GM18867 (cell line): ENCODE measurements around the gene KRTAP17-1.
"Not testable (repeated sequence)": the region's sequence is repeated elsewhere in the genome, so short reads cannot be mapped to it uniquely, and the experiment has no call there.

Experiments
- ATAC-seq: cut with Tn5 transposase; IDR thresholded peaks from one replicate; pipeline ENCODE4 v1.9.1; 2021; ENCODE audit warnings: mild to moderate bottlenecking, moderate library complexity; ENCODE audit not compliant: unreplicated experiment

KRTAP17-1 gene

DNA sequence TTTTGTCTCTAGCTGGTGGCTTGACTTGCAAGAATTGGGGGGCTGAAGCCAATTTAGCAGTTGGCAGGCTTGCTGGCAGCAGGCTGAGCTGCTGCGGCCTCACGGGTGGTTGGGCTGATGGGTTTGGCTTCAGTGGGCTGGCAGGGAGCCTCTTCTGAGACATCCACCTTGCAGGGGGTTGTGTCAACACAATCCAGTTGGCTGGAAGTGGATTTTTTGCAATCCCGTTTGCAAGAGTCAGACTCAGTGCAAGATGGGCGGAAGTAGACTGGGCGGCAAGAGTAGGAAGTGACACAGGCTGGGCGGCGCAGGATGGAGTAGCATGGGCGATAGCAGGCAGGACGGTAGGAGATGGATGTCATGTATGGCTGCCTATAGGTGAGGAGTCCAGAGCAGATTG, 7.9 kb downstream of the KRTAP17-1 start:
- ATAC-seq: no peak

DNA sequence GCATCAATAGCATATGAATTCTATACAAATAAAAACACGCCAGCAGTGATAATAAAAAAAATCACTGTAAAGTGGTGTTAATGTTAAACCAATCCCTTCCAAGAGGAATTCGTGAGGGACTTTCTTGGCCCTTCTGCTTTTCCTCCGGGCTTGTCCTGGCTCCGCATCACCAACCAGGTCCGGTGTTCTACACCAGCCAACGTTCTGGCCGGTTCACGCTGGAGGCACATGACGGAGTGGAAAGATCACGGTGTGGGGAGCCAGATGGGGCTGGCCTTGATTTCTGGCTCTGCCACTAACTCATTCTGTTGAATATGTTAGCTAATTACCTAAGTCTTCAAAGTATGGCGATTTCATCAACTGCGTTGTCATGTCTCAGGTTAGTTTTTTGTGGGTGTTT, 11.4 kb downstream of the KRTAP17-1 start:
- no peak for ATAC-seq

DNA sequence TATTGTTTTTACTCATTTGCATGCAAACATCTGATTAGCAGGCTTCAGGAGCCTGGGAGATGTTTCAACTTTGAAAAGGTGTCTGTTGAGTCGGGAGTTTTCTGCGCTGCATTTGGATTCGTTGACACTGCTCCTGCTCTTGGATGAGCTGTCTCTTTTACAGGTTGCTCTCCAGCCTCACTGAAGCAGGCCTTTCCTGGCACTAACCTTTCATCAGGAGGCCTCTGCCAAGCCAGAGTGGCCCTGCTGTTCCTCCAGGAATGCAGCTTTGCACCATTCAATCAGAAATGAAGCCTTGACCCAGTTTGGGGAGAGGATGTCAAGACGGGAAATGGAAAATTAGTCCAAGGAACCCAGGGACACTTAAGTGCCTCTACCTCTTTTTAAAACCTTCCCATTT, 12.5 kb downstream of the KRTAP17-1 start:
- ATAC-seq: no peak

DNA sequence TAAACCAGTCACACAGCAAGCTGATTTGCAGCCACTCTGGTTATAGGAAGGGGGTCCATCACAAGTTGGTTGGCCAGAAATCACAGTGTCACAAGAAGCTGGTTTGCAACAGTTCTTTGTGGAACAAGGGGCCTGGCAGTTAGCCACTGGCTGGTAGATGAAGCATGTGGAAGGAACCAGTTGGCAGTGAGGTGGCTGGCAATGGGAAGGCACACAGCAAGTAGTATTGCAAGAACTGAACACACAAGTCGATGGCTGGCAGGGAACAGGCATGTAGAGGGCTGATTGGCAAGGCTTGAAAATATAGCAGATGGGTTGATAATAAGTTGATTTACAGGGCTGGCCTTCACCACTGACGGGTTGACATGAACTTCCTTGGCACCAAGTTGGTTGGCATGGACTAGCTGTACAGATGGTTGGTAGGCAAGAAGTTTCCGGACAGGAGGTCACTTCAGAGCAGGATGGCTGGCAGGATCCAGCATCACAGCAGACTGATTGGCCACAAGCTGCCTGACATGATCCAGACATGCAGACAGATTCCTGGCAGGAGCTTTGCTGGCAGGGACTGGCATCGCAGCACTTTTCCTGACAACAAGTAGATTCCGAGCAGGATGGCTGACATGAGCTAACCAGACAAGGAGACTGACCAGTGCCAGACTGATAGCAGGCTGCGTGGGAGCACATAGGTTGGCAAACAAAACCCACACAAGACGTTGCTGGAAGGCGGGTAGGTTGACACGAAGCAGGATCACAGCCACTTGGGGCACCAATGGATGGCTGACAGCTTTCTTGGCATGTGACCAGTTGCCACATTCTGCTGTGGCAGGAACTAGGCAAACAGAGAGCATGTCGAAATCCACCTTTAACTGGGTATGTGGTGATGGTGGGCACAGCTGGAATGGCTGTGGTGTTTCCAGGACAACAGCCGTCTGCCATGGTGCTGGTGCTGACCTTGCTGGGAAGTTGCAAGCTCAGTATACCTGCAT, 13.3 kb downstream of the KRTAP17-1 start, which contains the start of gene KRTAP29-1:
Gene KRTAP29-1, minus strand, starts transcription at position 936 of the 986 bp plus-strand sequence. Its CDS starts 0 bp downstream, at position 936.
- ATAC-seq: no peak

DNA sequence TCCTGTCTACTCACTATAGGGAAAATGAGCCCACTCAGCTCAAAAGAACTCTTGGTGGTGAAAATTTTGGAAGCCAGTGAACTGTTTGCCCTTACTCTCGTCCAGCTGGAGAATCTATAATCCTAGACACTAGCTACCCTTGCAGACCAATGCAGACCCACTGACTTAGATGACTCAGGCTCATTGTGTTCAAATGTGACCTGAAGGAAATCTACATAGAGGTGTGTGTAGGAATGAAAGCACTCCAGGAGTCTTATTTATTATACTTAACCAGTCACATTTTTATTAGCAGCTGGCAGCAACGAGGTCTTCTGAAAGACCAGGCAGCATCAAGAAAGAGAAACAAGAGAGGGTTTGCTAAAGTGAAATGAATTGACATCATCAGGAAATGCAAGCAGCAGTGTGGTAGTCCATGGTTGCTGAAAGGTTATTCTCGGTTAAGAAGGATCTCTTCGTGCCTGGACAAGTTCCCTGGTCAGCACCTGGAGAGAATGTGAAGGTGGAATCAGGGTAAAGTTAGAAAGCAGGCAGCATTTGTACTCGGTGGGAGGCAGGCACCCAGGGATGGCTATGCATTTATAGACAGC, 14.2 kb downstream of the KRTAP17-1 start:
- no peak for ATAC-seq

DNA sequence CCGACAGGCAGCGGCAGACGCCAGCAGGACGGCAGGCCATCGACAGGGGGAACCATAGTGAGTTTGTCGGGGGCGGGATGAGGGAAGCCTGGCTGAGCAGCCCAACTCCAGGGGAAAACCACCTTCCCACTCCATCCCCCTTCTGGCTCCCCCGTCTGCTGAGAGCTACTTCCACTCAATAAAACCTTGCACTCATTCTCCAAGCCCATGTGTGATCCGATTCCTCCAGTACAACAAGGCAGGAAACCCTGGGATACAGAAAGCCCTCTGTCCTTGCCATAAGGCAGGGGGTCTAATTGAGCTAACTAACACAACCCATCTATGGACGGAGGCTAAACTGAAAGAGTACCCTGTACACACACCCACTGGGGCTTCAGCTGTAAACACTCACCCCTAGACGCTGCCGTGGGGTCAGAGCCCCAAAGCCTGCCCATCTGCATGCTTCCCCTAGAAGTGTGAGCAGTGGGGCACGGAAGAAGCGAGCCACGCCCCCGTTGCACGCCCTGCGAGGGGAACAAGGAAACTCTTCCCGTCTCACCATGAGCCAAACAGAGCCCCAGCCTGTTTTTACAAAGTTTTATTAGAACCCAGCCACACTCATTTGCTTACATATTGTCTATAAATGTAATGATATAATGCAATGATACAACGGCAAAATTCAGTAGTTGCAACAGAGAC, 16.9 kb downstream of the KRTAP17-1 start:
- ATAC-seq: no peak

DNA sequence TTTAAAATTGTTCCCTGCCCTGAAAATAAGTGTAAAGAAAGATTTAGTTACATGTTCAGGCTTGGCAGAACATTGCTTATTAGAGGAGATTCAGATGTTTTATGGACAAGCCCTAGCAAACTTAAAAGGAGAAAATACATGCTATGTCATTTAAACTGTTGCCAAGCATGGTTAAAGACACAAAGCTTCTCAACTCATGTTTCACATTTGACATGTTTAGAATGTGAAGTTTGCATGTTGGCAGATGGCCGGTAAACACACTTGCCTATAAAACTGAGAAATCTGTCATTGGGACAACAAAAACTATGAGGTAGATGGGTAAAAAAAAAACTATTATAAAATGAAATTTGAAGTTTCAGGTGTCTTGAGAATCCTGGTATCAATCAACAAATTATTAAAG, 18.7 kb downstream of the KRTAP17-1 start:
- no peak for ATAC-seq

DNA sequence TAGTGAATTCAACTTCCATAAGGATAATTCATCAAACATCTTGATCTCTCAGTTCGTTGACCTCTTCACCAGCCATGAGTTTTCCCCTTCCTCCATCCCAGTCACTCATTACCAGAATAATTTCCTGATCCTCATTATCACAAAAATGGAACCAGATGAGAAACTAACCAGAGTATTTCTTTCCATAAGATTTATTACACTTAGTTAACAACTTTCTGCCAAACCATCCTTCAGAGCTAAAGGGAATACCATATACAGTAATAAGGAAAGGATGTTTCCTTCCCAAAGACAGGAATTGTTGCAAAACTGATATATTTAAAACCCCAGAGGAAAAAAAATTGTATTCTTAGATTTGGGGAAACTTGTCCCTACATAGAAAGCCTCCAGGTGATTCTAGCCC, 21.5 kb downstream of the KRTAP17-1 start:
- ATAC-seq: no peak

DNA sequence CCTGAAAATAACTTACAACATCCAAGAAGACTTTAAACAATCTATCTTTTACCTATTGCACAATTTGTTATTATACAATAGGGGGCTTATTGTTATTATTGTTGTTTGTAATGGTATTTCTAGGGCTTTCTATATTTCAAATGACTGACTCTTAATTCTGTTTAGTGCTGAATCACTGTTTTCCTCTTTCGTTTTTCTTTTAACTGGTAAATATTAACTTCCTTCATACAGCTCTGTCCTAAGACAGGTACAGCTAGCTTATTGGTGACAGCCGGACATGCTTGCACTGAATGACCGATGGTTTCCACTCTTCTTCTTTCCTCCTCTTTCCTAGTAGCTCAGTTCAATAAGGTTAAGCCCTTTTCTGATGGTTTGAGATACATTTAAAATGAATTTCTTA, 28.5 kb downstream of the KRTAP17-1 start:
- no peak for ATAC-seq

DNA sequence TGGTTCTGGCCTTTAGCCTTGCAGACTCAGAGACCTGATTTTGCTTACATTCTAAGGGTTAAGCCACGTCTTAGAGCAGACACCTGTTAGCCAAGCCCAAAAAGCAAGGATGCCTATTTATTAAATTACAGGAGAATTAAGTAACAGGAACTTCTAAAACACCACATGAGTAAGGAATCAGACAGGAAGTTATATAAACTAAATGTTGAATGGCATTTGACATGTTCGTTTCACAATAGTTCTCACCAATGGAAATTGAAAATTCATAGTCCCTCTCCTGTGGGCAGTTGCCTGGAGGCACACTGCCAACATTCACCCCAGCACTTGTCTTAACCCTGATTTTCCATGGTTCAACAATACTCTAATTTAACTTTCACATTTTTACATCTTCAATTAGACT, 31.0 kb downstream of the KRTAP17-1 start:
- no peak for ATAC-seq

DNA sequence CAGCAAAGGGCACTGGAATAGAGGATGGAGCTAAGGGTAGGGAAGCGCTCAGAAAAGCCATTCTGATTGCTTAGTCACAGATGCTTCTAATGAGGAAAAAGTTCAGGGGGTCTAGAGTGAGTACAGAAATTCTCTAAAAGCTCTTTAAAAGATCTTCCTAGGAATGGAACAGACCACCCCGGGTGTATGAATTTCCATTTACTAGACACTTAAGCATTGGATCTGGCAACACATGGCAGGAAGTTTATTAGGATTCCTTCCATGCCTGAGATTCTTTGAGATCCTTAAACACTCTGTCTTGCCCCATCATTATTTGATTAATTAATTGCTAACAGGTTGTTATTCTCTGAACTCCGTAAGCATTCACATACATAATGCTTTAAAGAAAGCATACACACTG, 31.5 kb downstream of the KRTAP17-1 start:
- ATAC-seq: no peak

DNA sequence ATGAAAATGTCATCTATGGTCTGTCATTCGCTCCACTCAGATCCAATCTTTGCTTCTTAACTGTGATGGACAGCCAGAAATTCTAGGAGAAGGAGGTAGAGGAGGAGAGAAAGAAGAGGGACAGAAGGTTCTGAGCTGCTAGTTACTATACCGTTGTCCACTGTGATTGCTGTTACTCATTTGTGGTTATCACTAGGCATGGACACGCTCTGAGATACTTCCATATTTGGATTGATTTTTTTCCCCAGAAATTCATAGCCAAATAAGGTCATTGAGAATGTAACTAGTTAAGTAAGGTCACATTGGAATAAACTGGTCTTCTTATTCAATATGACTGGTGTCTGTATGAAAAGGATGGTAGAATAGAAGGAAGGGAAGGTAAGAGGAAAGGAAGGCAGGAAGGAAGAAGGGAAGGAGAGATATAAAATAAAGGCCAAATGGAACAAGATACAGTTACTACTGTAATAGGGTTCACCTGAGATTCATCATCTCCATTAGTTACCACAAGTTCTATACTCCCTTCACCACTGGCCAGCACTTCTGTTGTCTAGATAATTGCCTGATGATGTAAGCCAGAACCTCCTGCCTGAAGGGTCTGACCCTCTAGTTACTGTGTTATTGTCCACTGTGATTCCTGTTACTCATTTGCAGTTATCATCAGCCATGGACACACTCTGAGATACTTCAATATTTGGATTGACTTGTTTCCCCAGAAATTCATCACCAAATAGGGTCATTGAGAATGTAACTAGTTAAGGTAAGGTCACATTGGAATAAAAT, 37.1 kb downstream of the KRTAP17-1 start:
- ATAC-seq: no peak

DNA sequence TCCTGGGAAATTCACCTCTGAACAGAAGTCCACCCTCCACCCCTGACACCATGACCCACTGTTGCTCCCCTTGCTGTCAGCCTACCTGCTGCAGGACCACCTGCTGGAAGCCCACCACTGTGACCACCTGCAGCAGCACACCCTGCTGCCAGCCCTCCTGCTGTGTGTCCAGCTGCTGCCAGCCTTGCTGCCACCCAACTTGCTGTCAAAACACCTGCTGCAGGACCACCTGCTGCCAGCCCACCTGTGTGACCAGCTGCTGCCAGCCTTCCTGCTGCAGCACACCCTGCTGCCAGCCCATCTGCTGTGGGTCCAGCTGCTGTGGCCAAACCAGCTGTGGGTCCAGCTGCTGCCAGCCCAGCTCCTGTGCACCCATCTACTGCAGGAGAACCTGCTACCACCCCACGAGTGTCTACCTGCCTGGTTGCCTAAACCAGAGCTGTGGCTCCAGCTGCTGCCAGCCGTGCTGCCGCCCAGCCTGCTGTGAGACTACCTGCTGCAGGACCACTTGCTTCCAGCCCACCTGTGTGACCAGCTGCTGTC, 39.8 kb downstream of the KRTAP17-1 start, which contains the start of gene KRTAP9-7:
Gene KRTAP9-7, plus strand, starts transcription at position 51 of the 543 bp plus-strand sequence. Its CDS starts 0 bp downstream, at position 51.
- ATAC-seq: not testable (repeated sequence)

DNA sequence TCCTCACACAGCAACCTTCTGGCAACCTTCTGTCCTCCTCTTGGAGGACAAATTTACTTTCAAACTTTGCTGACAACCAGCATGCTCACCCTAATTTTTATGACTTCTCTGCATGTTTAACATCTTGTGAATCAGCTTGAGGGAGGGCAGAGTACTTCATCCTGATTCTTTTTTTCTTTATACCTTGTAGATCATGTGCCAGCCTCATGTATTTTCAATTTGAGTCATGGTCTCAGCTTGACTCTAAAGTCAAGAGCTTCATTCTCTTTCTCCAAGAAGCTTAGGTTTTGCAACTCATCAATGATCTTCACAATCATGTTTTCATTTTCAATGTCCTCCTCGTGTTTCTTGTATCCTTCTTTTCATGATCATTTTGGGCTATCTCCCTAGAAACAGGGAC, 43.7 kb downstream of the KRTAP17-1 start:
- no peak for ATAC-seq

DNA sequence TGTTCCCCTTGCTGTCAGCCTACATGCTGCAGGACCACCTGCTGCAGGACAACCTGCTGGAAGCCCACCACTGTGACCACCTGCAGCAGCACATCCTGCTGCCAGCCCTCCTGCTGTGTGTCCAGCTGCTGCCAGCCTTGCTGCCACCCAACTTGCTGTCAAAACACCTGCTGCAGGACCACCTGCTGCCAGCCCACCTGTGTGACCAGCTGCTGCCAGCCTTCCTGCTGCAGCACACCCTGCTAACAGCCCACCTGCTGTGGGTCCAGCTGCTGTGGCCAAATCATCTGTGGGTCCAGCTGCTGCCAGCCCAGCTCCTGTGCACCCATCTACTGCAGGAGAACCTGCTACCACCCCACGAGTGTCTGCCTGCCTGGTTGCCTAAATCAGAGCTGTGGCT, 44.2 kb downstream of the KRTAP17-1 start:
- ATAC-seq: not testable (repeated sequence)

DNA sequence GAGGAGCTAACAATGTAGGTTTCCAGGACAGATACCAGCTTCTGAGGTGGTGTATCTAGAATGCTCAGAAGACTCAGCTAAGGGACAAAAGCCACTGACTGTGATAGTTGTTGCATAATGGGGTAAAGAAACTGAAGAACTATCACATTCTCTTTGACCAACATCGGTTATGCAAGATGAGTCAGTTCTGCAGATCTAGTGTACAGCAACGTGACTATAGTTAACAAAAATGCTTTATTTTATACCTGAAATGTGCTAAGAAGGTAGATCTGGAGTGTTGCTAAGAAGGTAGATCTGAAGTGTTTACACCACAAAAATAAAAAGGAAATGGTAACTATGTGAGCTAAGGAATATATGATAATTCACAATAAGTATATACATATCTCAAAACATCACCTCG, 47.8 kb downstream of the KRTAP17-1 start:
- ATAC-seq: no peak

DNA sequence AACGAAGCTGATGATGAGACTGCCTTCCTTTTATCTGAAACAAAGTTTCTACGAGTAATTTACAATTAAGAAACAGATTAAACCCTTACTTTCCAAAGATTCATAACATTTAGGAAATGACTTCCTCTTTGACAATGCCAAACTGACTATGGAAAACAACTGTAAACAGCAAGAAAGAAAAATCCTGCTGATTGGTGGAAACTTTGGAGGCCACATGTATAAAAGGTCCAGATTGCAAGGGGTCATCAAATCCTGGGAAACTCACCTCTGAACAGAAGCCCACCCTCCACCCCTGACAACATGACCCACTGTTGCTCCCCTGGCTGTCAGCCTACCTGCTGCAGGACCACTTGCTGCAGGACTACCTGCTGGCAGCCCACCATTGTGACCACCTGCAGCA, 50.4 kb downstream of the KRTAP17-1 start, which contains the start of gene KRTAP9-6:
Gene KRTAP9-6, plus strand, starts transcription at position 301 of the 400 bp plus-strand sequence. Its CDS starts 0 bp downstream, at position 301.
- no peak for ATAC-seq
